Keratinocyte (primary cell): ENCODE results near the gene GOLIM4. TPM values are rescaled to one million over a fixed set of nuclear protein-coding genes. Genes with fewer than 3 reads are reported as not detected.

Experiments used
- DNase-seq: peaks from one replicate; pipeline ENCODE4 v3.0.0-alpha.2; 2011; ENCODE audit warnings: low read depth, missing footprints, low spot score
- FAIRE-seq: peaks from 2 replicates; lab custom pipeline; 2011; peaks lifted over from hg19 to GRCh38; lab: Jason Lieb, UNC
- H2AFZ ChIP-seq: 2 replicates; pipeline ENCODE4 v1.6.0; 2012; ENCODE audit warnings: low read length, control low read depth, inconsistent platforms; ENCODE audit not compliant: control insufficient read depth
- H3K27ac ChIP-seq: 2 replicates; pipeline ENCODE4 v1.5.1; 2011; ENCODE audit warnings: low read length; ENCODE audit not compliant: control insufficient read depth, insufficient read depth
- H3K27me3 ChIP-seq: 3 replicates; pipeline ENCODE4 v1.6.0; 2011; ENCODE audit warnings: low read length; ENCODE audit not compliant: control insufficient read depth, insufficient read depth; ENCODE audit errors: extremely low read depth
- H3K36me3 ChIP-seq, 2 experiments: 2 replicates in 1 of 2; 3 replicates in 1 of 2; pipeline ENCODE4 v1.5.1; 2011; ENCODE audit warnings: low read length in 2 of 2, mild to moderate bottlenecking in 1 of 2; ENCODE audit not compliant: control insufficient read depth in 2 of 2, insufficient read depth in 2 of 2; ENCODE audit errors: extremely low read depth in 1 of 2
- H3K4me1 ChIP-seq: 3 replicates; pipeline ENCODE4 v1.5.1; 2011; ENCODE audit warnings: low read length; ENCODE audit not compliant: control insufficient read depth, insufficient read depth; ENCODE audit errors: extremely low read depth
- H3K4me2 ChIP-seq: 3 replicates; pipeline ENCODE4 v1.6.0; 2011; ENCODE audit warnings: low read depth, low read length; ENCODE audit not compliant: control insufficient read depth, insufficient read depth; ENCODE audit errors: extremely low read depth
- H3K4me3 ChIP-seq, 3 experiments: fragments of 200-600 bp in 1 of 3; sonication (generic) in 1 of 3; 2 replicates in 2 of 3; 3 replicates in 1 of 3; pipeline ENCODE4 v1.5.1; 2011 to 2016; ENCODE audit warnings: low read length in 3 of 3, mild to moderate bottlenecking in 3 of 3, control low read depth in 2 of 3, inconsistent platforms in 1 of 3, low read depth in 1 of 3, mixed read lengths in 1 of 3, mixed run types in 1 of 3, moderate library complexity in 1 of 3; ENCODE audit not compliant: control insufficient read depth in 2 of 3, insufficient read depth in 2 of 3; ENCODE audit errors: extremely low read depth in 1 of 3
- H3K79me2 ChIP-seq: 2 replicates; pipeline ENCODE4 v1.6.0; 2012; ENCODE audit warnings: low read length; ENCODE audit not compliant: control insufficient read depth, insufficient read depth
- H3K9ac ChIP-seq: 3 replicates; pipeline ENCODE4 v1.6.0; 2011; ENCODE audit warnings: low read length; ENCODE audit not compliant: control insufficient read depth, insufficient read depth; ENCODE audit errors: extremely low read depth
- H3K9me1 ChIP-seq: 3 replicates; pipeline ENCODE4 v1.6.0; 2011; ENCODE audit warnings: low read length; ENCODE audit not compliant: control insufficient read depth, insufficient read depth; ENCODE audit errors: extremely low read depth
- H3K9me3 ChIP-seq: 2 replicates; pipeline ENCODE4 v1.5.1; 2012; ENCODE audit warnings: low read depth, low read length; ENCODE audit not compliant: control insufficient read depth
- H4K20me1 ChIP-seq: 3 replicates; pipeline ENCODE4 v1.6.0; 2011; ENCODE audit warnings: low read length; ENCODE audit not compliant: control insufficient read depth, insufficient read depth; ENCODE audit errors: extremely low read depth
- EZH2 ChIP-seq: IDR thresholded peaks from one replicate; pipeline ENCODE4 v1.6.1; 2012; ENCODE audit warnings: inconsistent platforms, mild to moderate bottlenecking, low read length, moderate library complexity
- dilution Hi-C: fragments of 300-500 bp; cut with MboI; formaldehyde crosslinking; loops from one replicate; pipeline ENCODE4 v1.7.0; 2020; ENCODE audit warnings: low sequenced_read_pairs; ENCODE audit not compliant: extremely low pct_ligation_motif_present
- polyA plus RNA-seq, 5 experiments: library from polyadenylated mRNA; depleted of rRNA in 3 of 5; stranded (reverse) in 3 of 5; stranded (forward) in 1 of 5; unstranded in 1 of 5; fragments of >200 nt; gene quantifications; 1 replicate in 1 of 5; 2 replicates in 3 of 5; 3 replicates in 1 of 5; pipeline versions ENCODE4 v1.2.1 to v1.2.3, GENCODE V29; 2011 to 2012; ENCODE audit warnings: missing spikeins in 2 of 5, low read depth in 1 of 5, low replicate concordance in 1 of 5
- TF ChIP-seq, protein P1 (sequence below), 3 experiments: IDR thresholded peaks in 1 of 3; conservative IDR thresholded peaks in 1 of 3; optimal IDR thresholded peaks in 1 of 3; 2 replicates in 2 of 3; 3 replicates in 1 of 3; pipeline versions ENCODE3 to v1.5.1; 2011; ENCODE audit warnings: low read length in 3 of 3, mild to moderate bottlenecking in 3 of 3, moderate library complexity in 2 of 3, control low read depth in 1 of 3, inconsistent platforms in 1 of 3; ENCODE audit not compliant: insufficient read depth in 2 of 3; ENCODE audit errors: extremely low read depth in 1 of 3

The GOLIM4 gene
- polyA plus RNA-seq, 1 donor (not counting 4 experiments of a cell fraction or from before 2014, with no cell fraction given) = 13.4 TPM

GRCh38 chr3:167978486-167978885 lies 117.2 kb downstream of the GOLIM4 start:
- Histone ChIP-seq H2AFZ (no peak overlapping the region), H4K20me1 (no peaks in the 10 kb centered on the region), H3K36me3 (no peaks in the 10 kb centered on the region), H3K9ac (no peak overlapping the region), H3K4me1 (no peaks in the 10 kb centered on the region), H3K27me3 (no peaks in the 10 kb centered on the region), H3K27ac (no peak overlapping the region), H3K4me2 (no peak overlapping the region), H3K79me2 (no peaks in the 10 kb centered on the region), H3K9me3 (no peaks in the 10 kb centered on the region), H3K9me1 (no peaks in the 10 kb centered on the region), H3K4me3 (no peak overlapping the region)
- no peak for TF ChIP-seq EZH2
- TF ChIP-seq, protein P1, sequence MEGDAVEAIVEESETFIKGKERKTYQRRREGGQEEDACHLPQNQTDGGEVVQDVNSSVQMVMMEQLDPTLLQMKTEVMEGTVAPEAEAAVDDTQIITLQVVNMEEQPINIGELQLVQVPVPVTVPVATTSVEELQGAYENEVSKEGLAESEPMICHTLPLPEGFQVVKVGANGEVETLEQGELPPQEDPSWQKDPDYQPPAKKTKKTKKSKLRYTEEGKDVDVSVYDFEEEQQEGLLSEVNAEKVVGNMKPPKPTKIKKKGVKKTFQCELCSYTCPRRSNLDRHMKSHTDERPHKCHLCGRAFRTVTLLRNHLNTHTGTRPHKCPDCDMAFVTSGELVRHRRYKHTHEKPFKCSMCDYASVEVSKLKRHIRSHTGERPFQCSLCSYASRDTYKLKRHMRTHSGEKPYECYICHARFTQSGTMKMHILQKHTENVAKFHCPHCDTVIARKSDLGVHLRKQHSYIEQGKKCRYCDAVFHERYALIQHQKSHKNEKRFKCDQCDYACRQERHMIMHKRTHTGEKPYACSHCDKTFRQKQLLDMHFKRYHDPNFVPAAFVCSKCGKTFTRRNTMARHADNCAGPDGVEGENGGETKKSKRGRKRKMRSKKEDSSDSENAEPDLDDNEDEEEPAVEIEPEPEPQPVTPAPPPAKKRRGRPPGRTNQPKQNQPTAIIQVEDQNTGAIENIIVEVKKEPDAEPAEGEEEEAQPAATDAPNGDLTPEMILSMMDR (optimal IDR thresholded peaks at IDR 0.05 in 1 of 3, IDR thresholded peaks at IDR 0.05 in 1 of 3, conservative IDR thresholded peaks at IDR 0.05 in 1 of 3; ENCODE audit: extremely low read depth in 1 of 3, insufficient read depth in 2 of 3, low read length in 3 of 3) = no peak
- DNase-seq = no peak
- dilution Hi-C loops = no loop called here
- no peak for FAIRE-seq

GRCh38 chr3:167978071-167978470 lies 117.7 kb downstream of the GOLIM4 start:
- H3K9me1 ChIP-seq = no peaks in the 10 kb centered on the region
- no peaks in the 10 kb centered on the region for H3K36me3 ChIP-seq
- H3K4me3 ChIP-seq = no peak overlapping the region
- DNase-seq = no peak
- no peaks in the 10 kb centered on the region for H3K79me2 ChIP-seq
- H3K4me2 ChIP-seq = no peak overlapping the region
- H3K27me3 ChIP-seq = no peaks in the 10 kb centered on the region
- no peaks in the 10 kb centered on the region for H3K4me1 ChIP-seq
- no peaks in the 10 kb centered on the region for H4K20me1 ChIP-seq
- no peak overlapping the region for H3K9ac ChIP-seq
- no peak overlapping the region for H2AFZ ChIP-seq
- H3K27ac ChIP-seq = no peak overlapping the region
- TF ChIP-seq EZH2 = no peak
- TF ChIP-seq, protein P1 (optimal IDR thresholded peaks at IDR 0.05 in 1 of 3, IDR thresholded peaks at IDR 0.05 in 1 of 3, conservative IDR thresholded peaks at IDR 0.05 in 1 of 3; ENCODE audit: extremely low read depth in 1 of 3, insufficient read depth in 2 of 3, low read length in 3 of 3) = no peak
- no peak for FAIRE-seq
- H3K9me3 ChIP-seq = no peaks in the 10 kb centered on the region
- dilution Hi-C loops = no loop called here
